RWPE2 (cell line): ENCODE measurements around the gene EGR2.

ENCODE experiments used
- ATAC-seq: fragments of 200-7000 bp; cut with Tn5 transposase; 3 replicates; pipeline ENCODE4 v1.9.1; 2021; ENCODE audit warnings: low read depth
- DNase-seq: peaks from one replicate; pipeline ENCODE4 v3.0.0-alpha.2; 2020; ENCODE audit warnings: low spot score
- H3K27ac ChIP-seq: fragments of 450-650 bp; 2 replicates; pipeline ENCODE4 v1.5.1; 2017; ENCODE audit warnings: mild to moderate bottlenecking; ENCODE audit not compliant: poor library complexity, severe bottlenecking
- H3K27me3 ChIP-seq: fragments of 250-450 bp; sonication (Bioruptor Pico); 2 replicates; pipeline ENCODE4 v1.5.1; 2021; ENCODE audit warnings: mild to moderate bottlenecking, moderate library complexity; ENCODE audit not compliant: insufficient read depth, poor library complexity, severe bottlenecking
- H3K36me3 ChIP-seq: fragments of 250-450 bp; sonication (Bioruptor Pico); 2 replicates; pipeline ENCODE4 v1.5.1; 2020; ENCODE audit warnings: low read depth, mild to moderate bottlenecking, moderate library complexity
- H3K4me1 ChIP-seq: fragments of 250-450 bp; sonication (Bioruptor Pico); 2 replicates; pipeline ENCODE4 v1.5.1; 2021; ENCODE audit warnings: mild to moderate bottlenecking, moderate library complexity; ENCODE audit not compliant: insufficient read depth, poor library complexity, severe bottlenecking
- H3K4me3 ChIP-seq: fragments of 250-450 bp; sonication (Bioruptor Pico); 2 replicates; pipeline ENCODE4 v1.5.1; 2021; ENCODE audit warnings: mild to moderate bottlenecking, moderate library complexity; ENCODE audit not compliant: severe bottlenecking
- H3K9me3 ChIP-seq: fragments of 250-450 bp; sonication (Bioruptor Pico); 2 replicates; pipeline ENCODE4 v1.5.1; 2021; ENCODE audit warnings: mild to moderate bottlenecking, moderate library complexity; ENCODE audit not compliant: severe bottlenecking
- TF ChIP-seq, protein P1 (sequence below): fragments of 450-650 bp; IDR thresholded peaks from one replicate; pipeline ENCODE4 v1.5.1; 2017; ENCODE audit warnings: mild to moderate bottlenecking, moderate library complexity; ENCODE audit not compliant: poor library complexity, severe bottlenecking

Gene EGR2

DNA sequence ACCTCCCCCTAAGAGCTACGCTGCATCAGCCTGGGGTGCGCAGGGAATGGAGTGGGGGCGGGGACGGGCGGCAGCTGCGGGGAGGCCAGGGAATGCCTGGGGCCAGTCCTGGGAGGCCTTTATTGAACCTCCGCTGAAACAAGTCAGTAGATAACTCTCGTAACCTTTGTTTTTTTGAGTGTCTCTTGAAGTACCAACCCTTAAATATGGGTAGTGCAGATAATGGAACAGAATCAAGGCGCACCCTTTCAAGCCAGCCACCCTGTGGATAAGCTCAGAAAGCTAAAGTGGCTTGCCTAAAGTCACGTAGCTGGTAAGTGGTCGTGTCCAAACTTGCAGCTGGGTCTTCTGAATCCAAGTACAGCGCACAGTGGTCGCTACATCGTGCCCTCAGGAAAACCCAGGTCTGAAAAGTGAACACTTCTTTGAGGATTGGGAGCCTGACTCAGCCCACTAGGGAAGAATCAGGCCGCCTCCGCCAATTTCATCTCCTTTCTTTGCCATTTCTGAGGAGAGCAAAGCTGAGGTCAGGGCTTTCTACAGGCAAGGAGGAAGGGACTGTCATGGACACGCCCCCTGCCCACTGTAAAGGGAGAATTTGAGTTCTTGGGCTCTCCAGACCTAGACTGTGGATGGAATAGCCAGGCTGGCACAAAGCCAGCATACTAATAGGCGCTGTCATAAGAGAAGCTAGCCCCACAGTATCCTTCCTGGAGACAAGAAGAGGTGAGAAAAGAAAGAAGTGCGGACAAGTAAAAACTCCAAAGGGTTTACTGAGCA is 3.2 kb upstream of the EGR2 start:
- Histone ChIP-seq H3K9me3 (no peaks in the 10 kb centered on the region), H3K27ac (no peak overlapping the region), H3K36me3 (no peaks in the 10 kb centered on the region), H3K27me3 (peaks cover 49% of the 10 kb centered on the region), H3K4me1 (peaks cover 9% of the 10 kb centered on the region), H3K4me3 (no peak overlapping the region)
- DNase-seq = no peak
- TF ChIP-seq, protein P1, sequence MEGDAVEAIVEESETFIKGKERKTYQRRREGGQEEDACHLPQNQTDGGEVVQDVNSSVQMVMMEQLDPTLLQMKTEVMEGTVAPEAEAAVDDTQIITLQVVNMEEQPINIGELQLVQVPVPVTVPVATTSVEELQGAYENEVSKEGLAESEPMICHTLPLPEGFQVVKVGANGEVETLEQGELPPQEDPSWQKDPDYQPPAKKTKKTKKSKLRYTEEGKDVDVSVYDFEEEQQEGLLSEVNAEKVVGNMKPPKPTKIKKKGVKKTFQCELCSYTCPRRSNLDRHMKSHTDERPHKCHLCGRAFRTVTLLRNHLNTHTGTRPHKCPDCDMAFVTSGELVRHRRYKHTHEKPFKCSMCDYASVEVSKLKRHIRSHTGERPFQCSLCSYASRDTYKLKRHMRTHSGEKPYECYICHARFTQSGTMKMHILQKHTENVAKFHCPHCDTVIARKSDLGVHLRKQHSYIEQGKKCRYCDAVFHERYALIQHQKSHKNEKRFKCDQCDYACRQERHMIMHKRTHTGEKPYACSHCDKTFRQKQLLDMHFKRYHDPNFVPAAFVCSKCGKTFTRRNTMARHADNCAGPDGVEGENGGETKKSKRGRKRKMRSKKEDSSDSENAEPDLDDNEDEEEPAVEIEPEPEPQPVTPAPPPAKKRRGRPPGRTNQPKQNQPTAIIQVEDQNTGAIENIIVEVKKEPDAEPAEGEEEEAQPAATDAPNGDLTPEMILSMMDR = no peak
- ATAC-seq = no peak

DNA sequence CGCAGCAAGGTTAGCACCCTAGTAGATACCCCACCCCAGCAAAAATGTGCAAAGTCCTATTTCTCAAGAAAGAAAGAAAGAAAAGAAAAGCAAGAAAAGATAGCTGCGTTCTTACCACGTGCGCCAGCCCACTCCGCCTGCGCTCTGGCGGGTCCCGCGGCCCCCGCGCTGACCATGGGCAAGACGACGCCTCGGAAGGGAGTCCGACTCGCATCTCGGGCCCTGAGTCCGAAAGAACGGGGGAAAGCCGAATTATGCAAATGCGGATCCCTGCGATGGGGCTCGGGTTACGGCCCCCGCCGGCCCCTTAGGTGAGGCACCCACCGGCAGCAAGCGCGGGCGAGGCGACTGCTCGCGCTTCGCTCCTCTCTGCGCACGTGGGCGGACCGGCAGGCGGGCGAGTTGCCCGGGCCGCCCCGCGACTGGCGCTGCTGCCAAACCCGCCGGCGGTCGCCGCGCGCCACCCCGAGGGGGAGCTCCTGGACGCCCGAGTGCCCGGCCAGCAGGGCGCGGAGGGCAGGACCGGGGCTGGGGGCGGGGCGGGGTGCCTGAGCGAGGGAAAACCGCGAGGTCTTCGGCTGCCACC is 2.4 kb upstream of the EGR2 start:
- Histone ChIP-seq H3K4me1 (peaks cover 9% of the 10 kb centered on the region), H3K9me3 (no peaks in the 10 kb centered on the region), H3K27me3 (peaks cover 53% of the 10 kb centered on the region), H3K4me3 (peak overlapping the region; percentile 75), H3K36me3 (no peaks in the 10 kb centered on the region), H3K27ac (no peak overlapping the region)
- DNase-seq (no peak), ATAC-seq (no peak)
- TF ChIP-seq, protein P1 = no peak

DNA sequence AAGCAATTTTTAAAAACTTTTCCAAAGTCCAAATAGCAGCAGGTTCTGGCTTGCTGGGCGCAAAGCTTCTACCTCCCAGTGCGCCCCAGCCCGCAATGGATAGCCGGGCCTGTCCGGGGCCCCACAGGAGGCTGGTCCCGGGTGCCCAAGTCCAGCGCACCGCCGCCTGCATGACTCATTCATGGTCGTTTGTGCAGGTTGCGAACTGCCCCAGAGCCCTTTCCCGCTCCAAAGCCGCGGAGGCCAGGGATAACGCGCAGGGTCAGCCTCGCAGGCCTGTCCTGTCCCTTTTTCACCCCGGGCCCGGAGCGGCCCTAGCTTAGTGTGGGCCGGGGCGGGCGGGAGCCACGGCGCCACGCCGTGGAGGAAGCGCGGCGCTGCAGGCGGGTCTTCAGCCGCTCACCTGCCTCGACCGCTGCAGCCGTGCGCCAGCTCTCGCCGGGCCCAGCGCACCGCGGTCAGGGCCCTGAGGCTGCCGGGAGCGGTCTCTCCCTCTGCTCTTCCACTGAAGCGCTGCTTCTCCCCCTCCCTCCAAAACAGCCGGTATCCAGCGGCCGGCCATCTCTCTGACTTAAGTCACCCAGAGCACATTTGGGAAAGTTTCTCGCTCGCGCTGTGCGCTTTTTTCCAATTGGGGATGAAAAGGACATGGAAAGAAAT is 1.7 kb upstream of the EGR2 start:
- peak; percentile 55 for ATAC-seq
- Histone ChIP-seq H3K4me1 (peaks cover 9% of the 10 kb centered on the region), H3K4me3 (peak overlapping the region; percentile 75), H3K27ac (no peak overlapping the region), H3K27me3 (peaks cover 53% of the 10 kb centered on the region), H3K36me3 (no peaks in the 10 kb centered on the region), H3K9me3 (no peaks in the 10 kb centered on the region)
- DNase-seq = peak; percentile 65
- TF ChIP-seq, protein P1 = peak; percentile 68

DNA sequence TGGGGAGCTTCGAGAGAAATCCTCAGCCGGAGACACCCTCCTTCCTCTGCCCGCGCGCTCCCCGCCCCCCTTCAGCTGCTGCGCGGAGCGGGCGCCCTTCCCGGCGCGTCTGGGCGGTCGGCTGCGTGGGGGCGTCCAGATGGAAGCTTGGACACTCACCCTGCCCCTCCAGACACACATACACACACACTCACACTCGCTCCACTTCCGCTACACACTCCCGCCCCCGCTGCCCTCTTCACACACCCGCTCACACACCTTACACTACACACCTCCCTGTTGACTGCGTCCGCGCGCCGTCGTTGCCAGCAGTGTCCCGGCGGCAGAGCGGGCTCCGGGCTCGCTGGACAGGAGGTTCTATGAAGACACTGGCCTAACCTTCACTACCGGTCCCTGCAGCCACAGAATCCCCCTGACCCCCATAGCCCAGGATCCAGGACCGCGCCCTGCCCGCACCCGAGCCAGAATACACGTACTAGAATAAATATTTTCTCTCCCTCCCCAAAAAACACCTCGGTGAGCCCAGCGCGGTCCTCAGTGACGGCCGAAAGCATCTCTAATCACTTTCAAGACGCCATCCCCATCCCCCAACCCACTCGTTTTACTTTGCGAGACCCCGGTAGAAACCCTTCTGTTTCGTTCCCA is 1.1 kb upstream of the EGR2 start:
- no peaks in the 10 kb centered on the region for H3K9me3 ChIP-seq
- DNase-seq (peak; percentile 69), ATAC-seq (peak; percentile 12; the same call in 1 of the 3 replicates)
- peak overlapping the region; percentile 3 for H3K27ac ChIP-seq
- peak overlapping the region; percentile 75 for H3K4me3 ChIP-seq
- TF ChIP-seq, protein P1 = no peak
- no peaks in the 10 kb centered on the region for H3K36me3 ChIP-seq
- H3K27me3 ChIP-seq = peaks cover 53% of the 10 kb centered on the region
- peaks cover 9% of the 10 kb centered on the region for H3K4me1 ChIP-seq
